HL-60 (cell line): ENCODE measurements around the gene COBL.

ENCODE experiments used
- DNase-seq, 2 experiments: peaks; one replicate each; pipeline ENCODE4 v3.0.0-alpha.2; 2010 to 2020; ENCODE audit warnings: low read depth in 1 of 2, low spot score in 1 of 2
- H3K27ac ChIP-seq: fragments of 250-450 bp; sonication (Bioruptor Pico); replicated peaks from 2 replicates; pipeline ENCODE4 v1.5.1; 2020; ENCODE audit warnings: mild to moderate bottlenecking, moderate library complexity
- H3K27me3 ChIP-seq: fragments of 250-450 bp; sonication (Bioruptor Pico); 2 replicates; pipeline ENCODE4 v1.5.1; 2021; ENCODE audit warnings: mild to moderate bottlenecking, moderate library complexity; ENCODE audit not compliant: insufficient read depth, poor library complexity, severe bottlenecking
- H3K4me3 ChIP-seq: replicated peaks from 2 replicates; pipeline ENCODE4 v1.5.1; 2011; ENCODE audit warnings: mild to moderate bottlenecking, control low read depth, low read length; ENCODE audit not compliant: insufficient read depth
- CTCF ChIP-seq: IDR thresholded peaks from one replicate; pipeline ENCODE4 v1.5.1; 2011; ENCODE audit warnings: low read length, control low read depth, inconsistent platforms; ENCODE audit not compliant: insufficient read depth
- GABPA ChIP-seq: IDR thresholded peaks from 2 replicates; pipeline ENCODE4 v1.6.1; 2012; ENCODE audit warnings: low read depth
- POLR2AphosphoS5 ChIP-seq: IDR thresholded peaks from 2 replicates; pipeline ENCODE4 v1.6.1; 2012; ENCODE audit warnings: low read depth
- REST ChIP-seq: IDR thresholded peaks from 2 replicates; pipeline ENCODE4 v1.6.1; 2012; ENCODE audit warnings: low read depth; ENCODE audit not compliant: insufficient replicate concordance
- SPI1 ChIP-seq: IDR thresholded peaks from 2 replicates; pipeline ENCODE4 v1.6.1; 2012; ENCODE audit warnings: low read depth, mild to moderate bottlenecking, borderline replicate concordance

The COBL gene

GRCh38 chr7:51017576-51018535 lies 298.8 kb downstream of the COBL start:
- no peak for TF ChIP-seq CTCF
- no peak for TF ChIP-seq SPI1
- no peak for TF ChIP-seq REST
- TF ChIP-seq GABPA, result no peak
- TF ChIP-seq POLR2AphosphoS5, result no peak
- Histone ChIP-seq H3K27me3 (no peaks in the 10 kb centered on the region), H3K4me3 (no peak overlapping the region), H3K27ac (no peak overlapping the region)
- no peak for DNase-seq

GRCh38 chr7:51016546-51016945 lies 300.1 kb downstream of the COBL start:
- Histone ChIP-seq H3K27ac (no peak overlapping the region), H3K4me3 (no peak overlapping the region), H3K27me3 (no peaks in the 10 kb centered on the region)
- TF ChIP-seq SPI1 (no peak), REST (no peak), POLR2AphosphoS5 (no peak), GABPA (no peak), CTCF (no peak)
- no peak for DNase-seq

- no peak for TF ChIP-seq CTCF
- TF ChIP-seq POLR2AphosphoS5, result no peak
- no peak for TF ChIP-seq GABPA
- no peak for TF ChIP-seq SPI1
- no peak for TF ChIP-seq REST
- no peak overlapping the region for H3K27ac ChIP-seq
- H3K27me3 ChIP-seq, result no peaks in the 10 kb centered on the region
Measured at GRCh38 chr7:51015581-51015980, 301.0 kb downstream of the COBL start.

More at GRCh38 chr7:51015581-51015980, 301.0 kb downstream of the COBL start:
- H3K4me3 ChIP-seq, result no peak overlapping the region
- no peak for DNase-seq
